LNCaP clone FGC (cell line): Measurements from ENCODE around the gene ASPSCR1.

ENCODE experiments used
- DNase-seq: peaks from one replicate; pipeline ENCODE4 v3.0.0-alpha.2; 2011; ENCODE audit warnings: low read depth
- H3K4me3 ChIP-seq: 2 replicates; pipeline ENCODE4 v1.5.1; 2011; ENCODE audit warnings: mild to moderate bottlenecking, low read depth, low read length, control low read depth
- CTCF ChIP-seq: IDR thresholded peaks from 2 replicates; pipeline ENCODE4 v1.5.1; 2012; ENCODE audit warnings: mild to moderate bottlenecking; ENCODE audit not compliant: control insufficient read depth, insufficient read depth; ENCODE audit errors: extremely low read depth

Gene ASPSCR1

GRCh38 chr17:81991684-81992305 lies 14.4 kb downstream of the ASPSCR1 start:
- DNase-seq: peak; percentile 81
- no peak for TF ChIP-seq CTCF
- peak overlapping the region; percentile 21 for H3K4me3 ChIP-seq

- DNase-seq: no peak
- no peak for TF ChIP-seq CTCF
- H3K4me3 ChIP-seq: peak overlapping the region; percentile 21
Measured at GRCh38 chr17:81992306-81993102, 15.1 kb downstream of the ASPSCR1 start.

GRCh38 chr17:81993729-81994592 lies 16.5 kb downstream of the ASPSCR1 start:
- no peak for TF ChIP-seq CTCF
- DNase-seq: no peak
- no peak overlapping the region for H3K4me3 ChIP-seq

GRCh38 chr17:81994593-81995462 lies 17.4 kb downstream of the ASPSCR1 start:
- DNase-seq: no peak
- no peak for TF ChIP-seq CTCF
- no peak overlapping the region for H3K4me3 ChIP-seq

GRCh38 chr17:81995463-81996231 lies 18.2 kb downstream of the ASPSCR1 start:
- TF ChIP-seq CTCF: no peak
- no peak overlapping the region for H3K4me3 ChIP-seq
- no peak for DNase-seq
